Activated naive CD4-positive, alpha-beta T cell treated with Interleukin-2 at 50 U/mL for 16 hours (primary cell): ENCODE results near the gene LHFPL5.

Source experiments
- DNase-seq: peaks from one replicate; pipeline ENCODE4 v3.0.0-alpha.2; 2020

LHFPL5 gene

DNA sequence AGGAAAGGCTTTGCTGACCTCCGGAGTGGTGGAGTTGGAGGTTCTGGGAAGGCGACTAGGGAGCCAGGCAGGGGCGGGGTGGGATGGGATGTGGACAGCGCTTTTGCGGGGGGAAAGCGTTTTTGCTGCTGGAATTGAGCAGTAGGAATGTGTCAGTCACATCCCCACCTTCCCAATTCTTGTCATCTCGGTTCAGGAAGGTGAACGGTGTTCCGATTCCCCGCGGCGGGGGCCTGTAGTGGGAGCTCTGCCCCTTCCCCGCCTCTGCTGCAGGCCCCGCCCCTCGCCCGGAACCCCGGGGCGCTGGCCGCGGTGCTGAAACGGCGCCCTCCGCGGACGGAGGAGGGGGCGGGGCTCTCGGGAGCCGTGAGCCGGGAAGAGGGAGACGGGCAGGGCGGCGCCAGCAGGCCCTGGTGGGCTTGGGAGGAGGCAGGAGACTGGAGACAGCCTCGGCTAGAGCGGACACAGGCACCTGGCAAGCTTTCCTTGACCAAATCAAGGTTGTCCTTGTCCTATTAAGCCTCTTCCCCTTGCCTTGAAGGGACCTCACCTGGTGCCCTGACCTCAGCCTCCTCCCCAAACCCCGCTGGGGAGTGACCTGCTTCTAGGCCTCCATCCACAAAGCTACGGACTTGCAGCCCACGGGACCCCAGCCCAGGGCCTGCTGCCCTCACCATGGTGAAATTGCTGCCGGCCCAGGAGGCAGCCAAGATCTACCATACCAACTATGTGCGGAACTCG is at the start of gene LHFPL5:
TSS of gene LHFPL5 (plus strand) at position 357 of the 741 bp plus-strand sequence. CDS start at position 676, 319 bp downstream.
- peak; percentile 47 for DNase-seq

DNA sequence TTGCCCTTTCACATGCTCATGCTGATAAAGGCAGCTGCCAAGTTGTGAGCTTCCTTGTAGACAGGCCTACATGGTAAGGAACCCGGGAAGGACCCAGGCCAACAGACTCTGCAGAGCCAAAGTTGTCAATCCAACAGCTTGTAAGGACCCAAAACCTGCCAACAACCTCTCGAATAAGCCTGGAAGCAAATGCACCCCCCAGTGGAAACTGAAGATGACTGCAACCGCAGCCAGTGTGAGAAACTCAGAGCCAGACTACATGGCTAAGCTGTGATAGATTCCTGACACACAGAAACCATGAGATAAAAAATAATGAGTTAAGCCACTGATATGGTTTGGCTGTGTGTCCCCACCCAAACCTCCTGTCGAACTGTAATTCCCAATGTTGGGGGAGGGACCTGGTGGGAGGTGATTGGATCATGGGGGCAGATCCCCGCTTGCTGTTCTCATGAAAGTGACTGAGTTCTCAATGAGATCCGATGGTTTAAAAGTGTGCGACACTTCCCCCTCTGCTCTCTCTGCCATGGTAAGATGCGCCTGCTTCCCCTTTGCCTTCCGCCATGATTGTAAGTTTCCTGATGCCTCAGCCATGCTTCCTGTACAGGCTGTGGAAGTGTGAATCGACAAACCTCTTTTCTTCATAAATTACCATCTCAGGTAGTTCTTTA is 47.6 kb upstream of the LHFPL5 start:
- DNase-seq, result no peak

DNA sequence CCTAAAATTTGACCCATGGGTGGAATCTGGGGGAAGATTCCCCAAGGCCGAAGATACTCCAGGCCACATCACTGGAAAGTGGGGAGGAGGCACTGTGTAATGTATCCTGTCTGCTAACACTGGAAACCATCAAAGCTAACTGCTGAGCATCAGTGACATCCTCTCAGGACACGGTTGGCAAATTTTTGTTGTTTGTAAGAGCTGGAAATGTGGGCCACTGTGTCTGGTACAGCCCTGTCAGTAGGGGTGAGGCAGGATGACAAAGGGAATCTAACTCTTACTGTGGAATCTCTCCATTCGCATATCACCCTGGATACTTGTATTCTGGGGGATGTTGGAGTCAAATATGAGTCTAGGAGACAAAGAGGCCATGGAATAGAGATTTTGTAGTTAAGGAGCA is 45.7 kb upstream of the LHFPL5 start:
- no peak for DNase-seq

DNA sequence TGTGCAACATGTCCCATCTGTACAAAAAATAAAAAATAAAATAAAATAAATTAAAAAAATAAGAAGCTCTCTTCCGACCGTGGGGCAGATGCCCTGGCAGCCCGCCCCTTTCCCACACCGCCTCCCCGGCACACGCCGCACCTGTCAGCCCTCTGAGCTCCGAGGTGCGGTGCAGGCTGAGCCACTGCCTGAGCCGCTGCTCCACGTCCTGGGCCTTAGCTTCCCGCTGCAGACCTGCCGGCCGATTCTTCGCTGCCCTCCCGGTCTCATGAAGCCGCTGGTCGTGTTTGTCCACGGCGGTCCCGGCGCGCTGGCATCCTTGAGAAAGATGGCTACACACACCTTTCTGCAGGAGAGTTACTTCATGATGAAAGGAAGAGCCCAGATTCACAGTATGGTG is 39.4 kb upstream of the LHFPL5 start:
- no peak for DNase-seq

DNA sequence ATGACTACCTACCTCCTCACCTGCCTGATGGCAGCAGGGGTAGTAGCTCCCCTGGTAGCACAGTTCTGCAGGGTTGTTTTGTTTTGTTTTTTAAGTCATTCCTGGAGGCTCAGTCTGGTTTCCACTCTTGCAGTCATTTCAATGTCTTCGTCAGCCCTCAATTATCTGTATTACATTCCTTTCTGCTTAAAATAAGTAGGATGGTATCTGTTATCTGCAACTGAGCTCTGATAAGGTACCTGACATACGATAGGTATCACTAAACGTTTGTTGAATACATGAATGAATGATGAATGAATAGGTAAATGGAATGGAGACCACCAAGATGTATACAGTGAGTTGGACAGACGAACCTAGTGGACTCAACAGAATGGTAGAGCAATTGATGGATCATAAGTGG is 35.9 kb upstream of the LHFPL5 start:
- DNase-seq, result no peak

DNA sequence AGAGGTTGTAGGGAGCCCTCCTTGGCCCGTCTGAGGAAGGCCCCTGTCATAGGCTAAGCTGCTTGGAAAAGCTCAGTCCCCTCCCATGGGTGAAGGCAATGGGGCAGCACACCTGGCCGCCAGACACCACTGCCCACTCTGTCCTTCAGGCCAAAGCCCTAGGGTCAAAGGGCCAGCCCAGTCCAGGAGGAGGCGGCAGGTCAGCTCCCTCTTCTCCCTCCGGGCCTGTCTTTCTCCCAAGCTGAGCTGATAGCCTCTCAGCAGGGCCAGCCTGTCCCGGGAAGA is 33.9 kb upstream of the LHFPL5 start:
- DNase-seq, result no peak

DNA sequence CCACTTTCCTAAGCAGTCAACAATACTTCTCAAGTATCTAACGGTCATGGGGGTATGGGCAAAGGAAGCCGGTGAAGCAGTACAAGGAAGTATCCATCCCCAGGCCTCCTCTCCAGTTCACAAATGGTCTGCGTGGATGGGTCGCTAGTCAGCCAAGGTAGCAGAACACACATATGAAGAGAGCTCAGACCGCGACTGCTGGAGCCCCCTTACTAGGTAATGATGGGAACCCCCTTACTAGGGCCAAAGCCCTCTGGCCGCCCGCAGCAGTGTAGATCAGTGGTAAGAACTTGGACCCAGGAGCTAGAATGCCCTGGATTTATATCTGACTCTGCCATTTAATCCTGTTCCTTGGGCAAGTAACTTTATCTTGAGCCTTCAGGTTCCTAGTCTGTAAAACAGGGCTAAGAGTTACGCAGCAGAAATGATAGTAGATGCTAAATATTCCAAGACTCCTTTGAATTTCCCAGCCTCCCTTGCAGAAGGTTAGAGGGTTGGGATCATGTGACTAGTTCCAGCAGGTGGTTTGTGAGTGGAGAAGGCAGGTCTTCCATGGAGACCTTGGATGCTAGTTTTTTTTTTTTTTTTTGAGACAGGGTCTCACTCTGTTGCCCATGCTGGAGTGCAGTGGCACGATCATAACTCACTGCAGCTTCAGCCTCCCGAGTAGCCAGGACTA is 30.9 kb upstream of the LHFPL5 start:
- no peak for DNase-seq

DNA sequence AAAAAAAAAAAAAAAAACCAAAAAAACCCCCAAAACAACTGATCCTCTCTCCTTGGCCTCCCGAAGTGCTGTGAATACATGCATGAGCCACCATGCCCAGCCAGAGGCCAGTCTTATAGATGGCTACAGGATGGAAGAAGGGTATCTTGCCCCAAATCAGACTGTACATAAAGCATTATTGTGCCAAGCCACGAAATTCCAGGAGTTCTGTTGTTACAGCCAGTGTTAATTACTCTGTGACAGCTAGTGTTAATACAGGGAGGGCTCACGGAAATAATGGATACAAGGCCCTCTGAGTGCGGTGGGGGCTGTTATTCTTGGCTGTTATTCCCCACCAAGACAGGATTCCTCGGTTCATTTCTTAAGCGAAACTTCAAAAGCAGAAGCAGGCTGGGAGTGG is 30.1 kb upstream of the LHFPL5 start:
- DNase-seq, result no peak

DNA sequence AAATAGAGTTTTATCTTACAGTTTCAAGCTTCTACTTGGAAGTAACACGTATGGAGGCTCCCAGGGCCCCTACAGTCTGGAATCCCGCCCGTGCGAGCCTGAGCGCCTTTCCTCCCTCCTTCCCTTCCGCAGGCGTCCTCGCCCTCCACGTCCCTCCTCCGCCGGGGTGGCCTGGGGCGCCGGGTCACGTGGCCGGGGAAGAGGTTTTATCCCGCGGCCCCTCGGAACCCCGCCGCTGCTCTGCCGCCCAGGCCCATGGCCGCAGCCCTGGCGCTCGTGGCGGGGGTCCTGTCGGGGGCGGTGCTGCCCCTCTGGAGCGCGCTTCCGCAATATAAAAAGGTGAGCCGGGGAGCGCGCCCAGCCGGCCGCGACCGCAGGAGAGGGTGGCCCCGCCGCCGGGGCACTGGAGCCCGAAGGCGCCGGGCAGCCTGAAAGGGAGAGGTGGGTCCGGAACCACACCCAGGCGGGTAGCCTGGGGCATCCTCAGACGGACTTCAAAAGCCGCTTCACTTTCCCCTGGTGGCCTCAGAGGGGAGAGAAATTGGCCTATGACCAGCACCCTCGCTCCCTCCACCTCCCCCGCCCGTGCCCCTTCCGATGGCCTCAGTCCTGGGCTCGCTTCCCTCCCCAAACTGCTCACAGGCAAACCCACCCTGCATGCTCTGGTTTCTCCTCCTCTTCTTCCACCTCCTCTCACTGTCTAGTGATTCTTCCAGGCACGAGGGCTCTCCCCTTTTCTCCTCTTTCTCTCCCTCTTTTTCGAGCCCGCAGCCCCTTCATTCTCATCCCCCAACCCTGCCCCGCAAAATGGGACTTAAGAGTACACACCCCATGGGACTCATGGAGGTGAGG is 28.6 kb upstream of the LHFPL5 start, which contains the start of gene CLPSL2:
TSS of gene CLPSL2 (plus strand) at position 235 of the 852 bp plus-strand sequence. CDS start at position 256, 21 bp downstream.
- no peak for DNase-seq

DNA sequence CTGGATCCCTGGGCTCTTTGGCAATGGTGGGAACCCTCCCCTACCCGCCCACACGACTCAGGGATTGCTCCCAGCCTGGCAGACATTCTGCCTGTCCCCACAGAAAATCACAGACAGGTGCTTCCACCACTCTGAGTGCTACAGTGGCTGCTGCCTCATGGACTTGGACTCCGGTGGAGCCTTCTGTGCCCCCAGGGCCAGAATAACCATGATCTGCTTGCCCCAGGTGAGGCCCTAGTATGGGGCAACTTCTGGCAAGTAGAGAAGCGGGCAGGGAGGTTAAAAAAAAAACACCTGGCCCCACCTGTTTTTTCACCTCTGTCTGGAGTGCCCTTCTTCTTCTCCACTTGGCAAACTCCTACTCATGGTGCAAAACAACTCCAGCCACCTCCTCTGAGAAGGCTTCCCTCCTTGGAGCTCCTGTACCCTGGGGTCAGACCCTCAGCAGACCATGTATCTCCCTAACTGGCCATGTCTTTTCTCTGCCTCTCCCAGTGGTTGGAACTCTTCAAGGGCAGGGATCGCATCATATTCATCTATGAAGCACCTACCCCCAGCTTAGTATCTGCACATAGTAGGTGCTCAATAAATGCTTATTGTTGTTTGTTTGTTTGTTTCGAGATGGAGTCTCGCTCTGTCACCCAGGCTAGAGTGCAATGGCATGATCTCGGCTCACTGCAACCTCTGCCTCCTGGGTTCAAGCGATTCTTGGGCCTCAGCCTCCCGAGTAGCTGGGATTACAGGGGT is 27.6 kb upstream of the LHFPL5 start:
- DNase-seq, result no peak

DNA sequence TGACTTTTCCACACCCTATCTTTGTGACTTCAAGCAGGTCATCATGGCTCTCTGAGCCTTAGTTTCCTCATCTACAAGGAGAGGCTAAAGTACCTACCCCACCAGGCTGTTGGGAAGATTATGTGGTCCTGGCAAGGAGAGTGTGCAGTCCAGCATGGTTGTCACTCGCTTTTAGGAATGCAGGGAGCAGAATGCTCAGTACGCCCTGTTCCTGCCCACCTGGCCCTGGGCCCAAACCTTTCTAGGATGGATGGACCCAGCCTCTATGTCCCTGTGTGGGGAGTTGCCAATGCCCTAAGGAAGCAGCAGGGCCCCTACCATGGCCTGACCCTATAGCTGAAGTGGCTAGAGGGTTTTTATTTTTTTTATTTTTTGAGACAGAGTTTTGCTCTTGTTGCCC is 26.7 kb upstream of the LHFPL5 start:
- DNase-seq, result no peak

DNA sequence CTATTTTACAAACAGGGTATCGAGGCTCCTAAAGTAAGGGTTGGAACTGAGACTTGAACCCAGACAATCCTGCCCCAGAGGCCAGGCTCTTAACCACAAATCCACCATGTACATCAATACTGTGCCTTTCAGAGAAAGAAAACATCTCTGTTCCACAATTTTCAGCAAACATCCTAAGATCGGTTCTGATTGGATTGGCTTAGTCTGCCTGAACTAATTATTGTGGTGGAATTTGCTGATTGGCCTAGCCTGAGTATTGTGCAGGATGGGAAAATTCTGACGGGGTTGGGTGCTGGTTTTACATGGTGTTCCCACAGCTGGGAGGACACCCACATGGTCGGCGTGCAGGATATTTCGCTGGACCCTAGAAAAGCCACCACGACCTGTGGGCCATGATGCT is 24.4 kb upstream of the LHFPL5 start, which contains the start of gene CLPSL1:
TSS of gene CLPSL1 (plus strand) at position 301 of the 400 bp plus-strand sequence. CDS start at position 393, 92 bp downstream.
- DNase-seq, result no peak

DNA sequence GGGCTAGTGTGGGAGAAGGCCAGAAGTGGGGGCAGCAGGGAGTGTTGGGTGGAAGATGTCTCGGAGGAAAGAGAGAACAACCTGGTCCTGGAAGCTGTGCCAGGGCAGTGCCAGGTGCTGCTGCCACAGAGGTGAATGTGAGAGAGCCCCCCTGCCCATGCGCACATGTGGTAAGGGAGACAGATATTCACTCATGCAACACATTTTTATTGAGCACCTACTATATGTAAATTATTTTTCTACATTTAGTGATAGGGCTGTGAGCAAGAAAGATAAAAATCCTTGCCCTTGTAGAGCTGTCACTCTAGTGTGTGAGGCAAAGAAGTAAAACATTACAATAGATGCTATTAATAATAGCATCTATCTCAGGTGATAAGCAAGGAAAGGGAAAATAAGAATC is 23.9 kb upstream of the LHFPL5 start:
- DNase-seq, result no peak

DNA sequence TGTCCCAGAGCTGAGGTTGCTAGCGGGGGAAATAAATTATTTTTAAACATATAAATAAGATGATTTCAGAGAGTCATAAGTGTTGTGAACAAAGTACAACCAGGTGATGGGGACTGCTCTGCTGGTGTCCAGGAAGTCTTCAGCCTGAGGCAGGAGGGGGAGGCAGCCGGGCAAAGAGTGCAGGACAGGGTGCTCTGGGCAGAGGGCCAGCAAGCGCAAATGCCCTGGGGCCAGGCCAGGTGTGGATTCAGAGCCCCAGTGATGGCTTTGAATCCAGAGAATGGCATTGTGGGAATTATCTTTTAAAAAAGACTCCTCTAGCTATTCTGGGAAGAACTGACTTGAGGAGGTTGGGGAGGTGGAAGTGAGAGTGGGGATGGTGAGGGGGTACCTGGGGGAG is 22.7 kb upstream of the LHFPL5 start:
- DNase-seq, result no peak

DNA sequence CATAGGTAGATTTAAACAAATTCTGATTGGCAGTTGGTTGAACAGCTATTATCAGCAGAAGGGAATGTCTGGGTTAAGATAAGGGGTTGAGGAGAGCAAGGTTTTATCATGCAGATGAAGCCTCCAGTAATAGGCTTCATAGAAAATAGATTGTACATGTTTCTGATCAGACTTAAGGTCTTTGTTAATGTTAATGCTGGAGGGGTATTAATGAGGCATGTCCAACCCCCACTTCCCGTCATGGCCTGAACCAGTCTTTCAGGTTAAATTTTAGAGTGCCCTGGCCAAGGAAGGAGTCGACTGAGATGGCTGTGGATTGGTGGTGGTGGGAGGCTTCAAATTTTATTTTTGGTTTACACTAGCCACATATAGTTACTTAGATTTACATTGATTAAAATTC is 21.0 kb upstream of the LHFPL5 start:
- DNase-seq, result no peak

DNA sequence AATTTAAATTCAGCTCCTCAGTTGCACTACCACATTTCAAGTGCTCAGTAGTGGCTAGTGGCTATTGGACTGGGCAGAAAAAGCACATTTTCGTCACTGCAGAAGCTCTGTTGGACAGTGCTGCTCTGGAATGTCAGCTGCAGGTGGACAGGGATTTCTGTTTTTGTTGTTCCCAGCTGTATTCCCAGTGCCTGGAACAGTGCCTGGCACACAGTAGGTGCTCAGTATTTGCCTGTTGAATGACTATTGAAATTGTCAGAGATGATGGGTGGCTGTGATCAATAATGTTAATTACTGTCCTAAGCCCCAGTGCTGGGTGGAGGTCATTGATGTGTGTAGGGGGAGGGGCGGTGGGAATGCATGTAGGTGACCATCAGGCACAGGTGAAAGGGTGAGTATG is 18.9 kb upstream of the LHFPL5 start:
- DNase-seq, result no peak

DNA sequence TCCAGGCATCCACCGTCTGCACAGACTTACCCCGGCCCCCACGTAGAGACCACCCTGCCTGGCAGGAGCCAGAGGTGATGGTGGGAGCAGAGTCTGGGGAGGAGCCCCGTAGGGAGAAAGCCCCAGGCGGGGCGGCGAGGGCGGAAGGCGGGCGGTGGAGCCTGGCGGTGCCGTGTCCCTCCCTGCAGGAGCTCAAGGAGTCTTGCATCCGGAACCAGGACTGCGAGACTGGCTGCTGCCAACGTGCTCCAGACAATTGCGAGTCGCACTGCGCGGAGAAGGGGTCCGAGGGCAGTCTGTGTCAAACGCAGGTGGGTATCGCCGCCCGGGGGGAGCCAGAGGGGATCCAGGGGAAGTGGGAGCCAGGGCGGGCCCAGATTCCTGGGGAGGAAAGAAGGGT is 18.3 kb upstream of the LHFPL5 start:
- DNase-seq, result no peak

DNA sequence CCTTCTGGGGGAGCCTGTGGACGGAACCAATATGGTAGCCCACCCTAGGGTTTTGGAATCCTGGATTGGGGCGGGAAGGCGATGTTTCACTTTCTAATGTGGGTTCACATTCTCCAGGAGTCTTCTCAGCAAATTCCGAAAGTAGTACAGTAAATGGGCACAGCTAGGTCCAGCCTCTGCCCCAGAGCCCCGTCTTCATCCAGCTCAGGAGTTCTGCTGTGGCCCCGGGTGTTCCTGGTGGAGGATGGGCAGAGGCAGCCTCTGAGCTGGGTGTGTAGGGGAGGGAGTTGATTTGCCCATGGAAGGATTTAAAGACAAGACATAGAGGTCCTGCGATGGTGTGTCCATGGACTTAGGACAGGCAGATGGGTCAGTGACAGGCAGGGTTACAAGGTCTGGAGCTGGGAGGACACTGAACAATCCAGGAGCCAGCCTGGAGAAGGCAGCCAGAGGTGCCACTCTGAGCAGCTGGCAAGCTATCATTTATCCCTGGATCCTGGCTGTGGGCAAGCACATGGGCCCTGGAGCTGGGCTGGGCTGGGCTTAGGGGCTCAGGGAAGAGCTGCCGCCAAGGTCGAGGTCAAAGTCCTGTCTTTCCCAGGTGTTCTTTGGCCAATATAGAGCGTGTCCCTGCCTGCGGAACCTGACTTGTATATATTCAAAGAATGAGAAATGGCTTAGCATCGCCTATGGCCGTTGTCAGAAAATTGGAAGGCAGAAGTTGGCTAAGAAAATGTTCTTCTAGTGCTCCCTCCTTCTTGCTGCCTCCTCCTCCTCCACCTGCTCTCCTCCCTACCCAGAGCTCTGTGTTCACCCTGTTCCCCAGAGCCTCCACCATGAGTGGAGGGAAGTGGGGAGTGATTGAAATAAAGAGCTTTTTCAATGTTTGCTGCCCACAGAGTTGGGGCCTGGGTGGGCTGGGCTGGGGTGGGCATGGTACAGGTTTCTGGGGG is 17.6 kb upstream of the LHFPL5 start:
- no peak for DNase-seq

DNA sequence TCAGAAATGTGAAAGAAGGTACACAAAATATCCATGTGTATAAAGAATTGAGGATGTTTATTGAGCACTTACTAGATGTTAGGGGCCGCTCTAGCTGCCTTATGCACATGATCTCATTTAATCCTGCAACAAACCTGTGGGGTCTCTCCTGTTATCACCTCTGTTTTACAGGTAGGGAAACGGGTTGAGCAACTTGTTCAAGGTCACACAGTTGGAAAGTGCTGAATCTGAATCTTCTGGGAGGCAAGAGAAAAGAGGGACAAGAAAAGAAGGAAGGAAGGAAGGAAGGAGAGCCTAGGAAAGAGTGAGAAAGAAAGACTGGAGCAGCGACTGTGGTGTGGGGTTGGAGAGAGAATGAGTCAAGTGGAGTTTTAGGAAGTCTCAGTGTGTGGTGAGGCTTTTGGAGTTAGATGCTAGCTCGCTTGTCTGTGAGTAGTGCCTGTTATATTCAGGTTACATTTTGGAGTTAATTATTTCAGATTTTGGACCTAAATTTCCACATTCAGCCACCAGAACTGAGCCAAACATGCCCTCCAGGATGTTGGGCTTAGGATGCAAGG is 16.6 kb upstream of the LHFPL5 start:
- DNase-seq, result no peak

DNA sequence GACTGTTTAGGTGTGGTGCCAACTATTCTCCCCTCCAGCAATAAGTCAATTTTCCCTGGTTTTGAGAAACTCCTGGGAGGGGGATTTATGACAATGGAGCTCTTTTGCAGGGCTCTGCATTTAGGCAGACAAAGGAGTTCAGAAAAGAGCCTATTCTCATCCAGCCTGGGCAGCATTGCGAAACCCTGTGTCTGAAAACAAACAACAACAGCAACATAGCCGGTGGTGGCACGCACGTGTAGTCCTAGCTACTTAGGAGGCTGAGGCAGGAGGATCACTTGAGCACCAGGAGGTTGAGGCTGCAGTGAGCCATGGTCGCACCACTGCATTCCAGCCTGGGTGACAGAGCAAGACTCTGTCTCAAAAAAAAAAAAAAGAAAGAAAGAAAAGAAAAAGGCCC is 14.5 kb upstream of the LHFPL5 start:
- DNase-seq, result no peak
